ENCODE measurements around the gene SPEN. TPM values are rescaled to one million over a fixed set of nuclear protein-coding genes. Genes with fewer than 3 reads are reported as not detected.
A peak's percentile ranks its signal among the peaks of the same experiment; 100 is the strongest.

Gene SPEN
- total and polyA plus RNA-seq, 9 of the 15 experiments (the other 6 are each of a cell fraction or from before 2014, with no cell fraction given) = 5.7 to 87.5 (median 27.2) TPM

DNA sequence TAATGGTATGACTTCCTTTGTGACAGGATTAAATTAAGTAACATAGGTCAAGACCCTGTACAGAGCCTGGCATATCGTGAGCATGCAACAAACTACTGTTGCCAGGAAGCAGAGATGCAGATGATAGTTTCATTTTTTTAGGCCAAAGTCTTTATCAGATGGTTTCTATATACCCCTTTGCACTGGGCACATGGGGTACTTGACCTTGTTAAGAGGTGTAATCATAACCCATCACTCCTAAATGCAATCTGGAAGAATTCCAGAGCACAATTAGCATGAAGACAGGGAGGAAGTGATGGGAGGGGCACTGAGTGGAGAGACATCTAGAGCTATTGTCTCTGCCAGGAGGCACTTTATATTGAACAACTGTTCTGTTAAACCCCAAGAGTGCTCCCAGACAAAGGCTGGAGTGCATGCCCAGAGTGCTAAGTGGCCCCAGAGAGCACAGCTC, 106.3 kb downstream of the SPEN start (continued):
- TF ChIP-seq SAP30 (IDR thresholded peaks at IDR 0.05; ENCODE audit: borderline replicate concordance, insufficient read depth, low read depth, low read length, poor library complexity, severe bottlenecking) (no peak), NCOA2 (IDR thresholded peaks at IDR 0.05; ENCODE audit: partially characterized antibody in 2 of 2) (no peak), YBX1 (IDR thresholded peaks at IDR 0.05) (no peak), TCF15 (CRISPR knock-in tag; IDR thresholded peaks at IDR 0.05) (no peak)
- TF ChIP-seq, protein P1, sequence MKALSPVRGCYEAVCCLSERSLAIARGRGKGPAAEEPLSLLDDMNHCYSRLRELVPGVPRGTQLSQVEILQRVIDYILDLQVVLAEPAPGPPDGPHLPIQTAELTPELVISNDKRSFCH (CRISPR knock-in tag; IDR thresholded peaks at IDR 0.05) = no peak
- TF ChIP-seq, protein P1 (tag; IDR thresholded peaks at IDR 0.05) = no peak

GRCh38 chr1:15954316-15954715, 106.8 kb downstream of the SPEN start:
- intact Hi-C loops (cut with micrococcal nuclease) = loop anchor here (5.0 kb wide), 2 partner anchors 38 to 67 kb away; no protein-coding TSS in a partner anchor
- in situ Hi-C loops (cut with MboI) = no loop called here

More at GRCh38 chr1:15954316-15954715, 106.8 kb downstream of the SPEN start:
- Histone ChIP-seq H3K9me3 (replicated peaks; ENCODE audit: control insufficient read depth, insufficient read depth, low read depth, low read length) (no peaks in the 10 kb centered on the region), H4K20me1 (replicated peaks; ENCODE audit: control insufficient read depth, insufficient read depth, low read length) (no peaks in the 10 kb centered on the region), H3K4me2 (ENCODE audit: insufficient read depth, low read length) (no peak overlapping the region; the same call in 1 of the 2 replicates), H3K27me3 (ENCODE audit: control insufficient read depth in 2 of 2, insufficient read depth in 2 of 2, low read length in 2 of 2) (no peaks in the 10 kb centered on the region), H3K9me1 (ENCODE audit: control insufficient read depth, insufficient read depth, low read length) (peaks cover 8% of the 10 kb centered on the region), H3K4me3 (no peak overlapping the region), H3K36me3 (ENCODE audit: control insufficient read depth, insufficient read depth, low read length) (peaks cover 22% of the 10 kb centered on the region; the same call in 2 of the 3 replicates), H3K27ac (ENCODE audit: extremely low read depth, low read depth, low read length) (peak overlapping the region; percentile 97; the same call in 2 of the 3 replicates), H3K79me2 (ENCODE audit: control insufficient read depth, insufficient read depth, low read length) (peaks cover 85% of the 10 kb centered on the region), H3K9ac (ENCODE audit: insufficient read depth in 1 of 2, low read depth in 2 of 2, low read length in 2 of 2) (0 out of 4 replicates have a peak overlapping the region, but pooled peaks of 1 of the 2 experiments have one; percentile 81), H2AFZ (ENCODE audit: low read depth, low read length) (no peak overlapping the region), H3K4me1 (replicated peaks in 1 of 2; ENCODE audit: control insufficient read depth in 2 of 2, insufficient read depth in 2 of 2, low read length in 2 of 2) (peaks cover 56 to 57% of the 10 kb centered on the region in 2 experiments)
- DNase-seq (ENCODE audit: extremely low read depth in 1 of 4, low spot score in 3 of 4) = no peak
- BruUV-seq (replicated peaks) = no TSS peak
- no peak for FAIRE-seq
- ATAC-seq = no peak
- CTCF ChIA-PET (ENCODE audit: low intra/inter-chr PET ratio) = no interaction called here
- POLR2A ChIA-PET = no interaction called here
- 90% methylated on average over 3 of the region's 3 CpGs for WGBS (ENCODE audit: insufficient coverage, low coverage, missing lambda C conversion rate)
- TF ChIP-seq ZNF740 (CRISPR knock-in tag; IDR thresholded peaks at IDR 0.05) = peak; percentile 44; the same call in 1 of the 2 replicates
- TF ChIP-seq ZNF740 (tag; IDR thresholded peaks at IDR 0.05) = no peak
- no peak for TF ChIP-seq ZNF511 (CRISPR knock-in tag; IDR thresholded peaks at IDR 0.05)
- TF ChIP-seq YY1 (IDR thresholded peaks at IDR 0.05; ENCODE audit: borderline replicate concordance in 1 of 3, control insufficient read depth in 1 of 3, extremely low read depth in 1 of 3, insufficient read depth in 3 of 3, insufficient read length in 1 of 3, insufficient replicate concordance in 2 of 3, low read depth in 1 of 3, low read length in 2 of 3) = peak in 1 of 3 experiments; percentile 8
- TF ChIP-seq SP2 (IDR thresholded peaks at IDR 0.05; ENCODE audit: extremely low read depth, low read depth, low read length, poor library complexity, severe bottlenecking) = no peak
- no peak for TF ChIP-seq ZNF253 (CRISPR knock-in tag; conservative IDR thresholded peaks at IDR 0.05)

All from K562 (cell line).